Natural killer cell (primary cell): ENCODE measurements around the gene ZNF536. TPM values are rescaled to one million over a fixed set of nuclear protein-coding genes. Genes with fewer than 3 reads are reported as not detected.

Experiments used
- ATAC-seq, 3 donors: fragments of 150-1000 bp in 2 of 3; fragments of 200-7000 bp in 1 of 3; cut with Tn5 transposase; 1 replicate in 1 of 3; 2 replicates in 2 of 3; pipeline ENCODE4 v1.10.0; 2021; ENCODE audit warnings: mild to moderate bottlenecking in 2 of 3, moderate library complexity in 2 of 3
- DNase-seq, 2 donors: peaks; one replicate each; pipeline versions ENCODE4 v3.0.0 to v3.0.0-alpha.2; 2013 to 2021; ENCODE audit warnings: mixed read lengths in 1 of 2
- H3K27ac ChIP-seq: one replicate; pipeline ENCODE4 v1.5.1; 2013; ENCODE audit warnings: mild to moderate bottlenecking, low read length
- H3K27me3 ChIP-seq: one replicate; pipeline ENCODE4 v1.6.1; 2013; ENCODE audit warnings: low read length; ENCODE audit not compliant: control insufficient read depth, insufficient read depth
- H3K36me3 ChIP-seq: one replicate; pipeline ENCODE4 v1.6.1; 2013; ENCODE audit warnings: low read length; ENCODE audit not compliant: control insufficient read depth, insufficient read depth
- H3K4me1 ChIP-seq: one replicate; pipeline ENCODE4 v1.6.1; 2013; ENCODE audit warnings: low read length; ENCODE audit not compliant: control insufficient read depth, insufficient read depth
- H3K4me3 ChIP-seq: one replicate; pipeline ENCODE4 v1.5.1; 2013; ENCODE audit warnings: low read length
- H3K9me3 ChIP-seq: one replicate; pipeline ENCODE4 v1.6.1; 2013; ENCODE audit warnings: low read length; ENCODE audit not compliant: control insufficient read depth, insufficient read depth
- H3K27ac Mint-ChIP-seq, 2 donors: one replicate each; pipeline ENCODE4 v1.8.0; 2022; ENCODE audit warnings: mild to moderate bottlenecking in 2 of 2, mixed read lengths in 2 of 2, moderate library complexity in 1 of 2
- H3K27me3 Mint-ChIP-seq, 2 donors: one replicate each; pipeline ENCODE4 v1.8.0; 2022; ENCODE audit warnings: low read depth in 2 of 2, mixed read lengths in 2 of 2
- H3K36me3 Mint-ChIP-seq: one replicate; pipeline ENCODE4 v1.8.0; 2022; ENCODE audit warnings: mixed read lengths
- H3K4me1 Mint-ChIP-seq, 2 donors: one replicate each; pipeline ENCODE4 v1.8.0; 2022; ENCODE audit warnings: mixed read lengths in 2 of 2
- H3K4me3 Mint-ChIP-seq: one replicate; pipeline ENCODE4 v1.8.0; 2022; ENCODE audit warnings: mild to moderate bottlenecking, moderate library complexity, mixed read lengths
- H3K9me3 Mint-ChIP-seq, 2 donors: one replicate each; pipeline ENCODE4 v1.8.0; 2022; ENCODE audit warnings: mixed read lengths in 2 of 2
- WGBS: methylation state at CpG from one replicate; pipeline ENCODE4 v1.1.7; 2013; ENCODE audit warnings: missing lambda C conversion rate; ENCODE audit not compliant: insufficient coverage; 5-methylcytosine and 5-hydroxymethylcytosine counted together
- intact Hi-C: fragments of 100-400 bp; cut with micrococcal nuclease; formaldehyde crosslinking; loops from one replicate; pipeline ENCODE4 v1.14.2; 2022
- total RNA-seq, 4 donors: library from RNA; stranded (reverse); fragments of 120-200 nt in 1 of 4; gene quantifications; one replicate each; pipeline versions ENCODE4 v1.2.3 to v1.2.4, GENCODE V29; 2013 to 2022
- TF ChIP-seq, protein P1 (sequence below): fragments of 200-600 bp; IDR thresholded peaks from one replicate; pipeline ENCODE4 v1.8.0; 2022; ENCODE audit warnings: antibody characterized with exemption

Gene ZNF536
- total RNA-seq, 3 donors from 2014 or later (not counting 1 experiment from before 2014, with no cell fraction given), result not detected

GRCh38 chr19:30516111-30516510, 143.9 kb downstream of the ZNF536 start:
- no peaks in the 10 kb centered on the region for H3K4me1 ChIP-seq
- Mint-ChIP-seq H3K9me3 (no peaks in the 10 kb centered on the region), H3K27ac (no peak overlapping the region), H3K4me1 (no peaks in the 10 kb centered on the region), H3K36me3 (no peaks in the 10 kb centered on the region), H3K4me3 (no peak overlapping the region), H3K27me3 (peaks cover 5 to 11% of the 10 kb centered on the region in 2 donors)
- intact Hi-C loops, result no loop called here
- WGBS, result 87% methylated on average over 6 of the region's 6 CpGs
- H3K27me3 ChIP-seq, result no peaks in the 10 kb centered on the region
- no peaks in the 10 kb centered on the region for H3K36me3 ChIP-seq
- no peak overlapping the region for H3K27ac ChIP-seq
- ATAC-seq (no peak), DNase-seq (no peak)
- H3K4me3 ChIP-seq, result no peak overlapping the region
- H3K9me3 ChIP-seq, result no peaks in the 10 kb centered on the region
- TF ChIP-seq, protein P1, sequence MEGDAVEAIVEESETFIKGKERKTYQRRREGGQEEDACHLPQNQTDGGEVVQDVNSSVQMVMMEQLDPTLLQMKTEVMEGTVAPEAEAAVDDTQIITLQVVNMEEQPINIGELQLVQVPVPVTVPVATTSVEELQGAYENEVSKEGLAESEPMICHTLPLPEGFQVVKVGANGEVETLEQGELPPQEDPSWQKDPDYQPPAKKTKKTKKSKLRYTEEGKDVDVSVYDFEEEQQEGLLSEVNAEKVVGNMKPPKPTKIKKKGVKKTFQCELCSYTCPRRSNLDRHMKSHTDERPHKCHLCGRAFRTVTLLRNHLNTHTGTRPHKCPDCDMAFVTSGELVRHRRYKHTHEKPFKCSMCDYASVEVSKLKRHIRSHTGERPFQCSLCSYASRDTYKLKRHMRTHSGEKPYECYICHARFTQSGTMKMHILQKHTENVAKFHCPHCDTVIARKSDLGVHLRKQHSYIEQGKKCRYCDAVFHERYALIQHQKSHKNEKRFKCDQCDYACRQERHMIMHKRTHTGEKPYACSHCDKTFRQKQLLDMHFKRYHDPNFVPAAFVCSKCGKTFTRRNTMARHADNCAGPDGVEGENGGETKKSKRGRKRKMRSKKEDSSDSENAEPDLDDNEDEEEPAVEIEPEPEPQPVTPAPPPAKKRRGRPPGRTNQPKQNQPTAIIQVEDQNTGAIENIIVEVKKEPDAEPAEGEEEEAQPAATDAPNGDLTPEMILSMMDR, result no peak

GRCh38 chr19:30516531-30516930, 144.3 kb downstream of the ZNF536 start:
- Mint-ChIP-seq H3K27me3 (peaks cover 5 to 11% of the 10 kb centered on the region in 2 donors), H3K27ac (no peak overlapping the region), H3K4me3 (no peak overlapping the region), H3K36me3 (no peaks in the 10 kb centered on the region), H3K9me3 (no peaks in the 10 kb centered on the region), H3K4me1 (no peaks in the 10 kb centered on the region)
- Histone ChIP-seq H3K36me3 (no peaks in the 10 kb centered on the region), H3K4me3 (no peak overlapping the region), H3K27ac (no peak overlapping the region), H3K27me3 (no peaks in the 10 kb centered on the region), H3K9me3 (no peaks in the 10 kb centered on the region), H3K4me1 (no peaks in the 10 kb centered on the region)
- TF ChIP-seq, protein P1, result no peak
- WGBS, result 94% methylated on average over 17 of the region's 17 CpGs
- DNase-seq (no peak), ATAC-seq (no peak)
- intact Hi-C loops, result no loop called here

DNA sequence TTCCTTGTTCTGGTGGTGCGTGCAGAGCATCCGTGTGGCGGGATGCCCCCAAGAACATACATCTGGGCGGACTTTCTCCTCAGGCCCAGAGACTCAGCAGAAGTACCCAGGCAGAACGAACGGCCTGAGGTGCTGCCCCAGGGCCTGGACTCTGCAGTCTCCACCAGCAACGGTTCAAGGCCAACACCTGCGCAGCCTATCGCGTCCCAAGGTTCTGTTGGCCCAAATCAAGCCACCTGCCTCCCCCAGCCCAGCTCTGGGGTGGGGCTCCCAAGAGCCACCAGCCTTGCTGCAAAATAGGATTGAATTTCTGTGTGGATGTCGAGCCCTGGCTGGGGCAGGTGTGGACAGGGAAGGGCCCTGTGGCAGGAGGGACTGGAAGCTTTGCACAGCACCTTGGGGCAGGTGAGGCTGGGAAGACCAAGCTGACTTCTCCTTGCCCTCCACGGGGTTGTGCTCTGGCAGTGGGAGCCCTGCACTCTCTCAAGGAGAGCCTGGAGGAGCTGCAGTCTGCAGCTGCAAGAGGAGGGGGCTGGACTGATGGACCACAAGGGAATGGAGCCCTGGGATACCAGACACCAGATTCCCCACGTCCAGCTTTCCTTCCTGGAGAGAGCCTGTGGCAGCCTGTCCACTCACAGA, 146.9 kb downstream of the ZNF536 start:
- H3K4me1 ChIP-seq, result no peaks in the 10 kb centered on the region
- H3K4me3 ChIP-seq, result no peak overlapping the region
- TF ChIP-seq, protein P1, result no peak
- H3K36me3 ChIP-seq, result no peaks in the 10 kb centered on the region
- H3K9me3 ChIP-seq, result no peaks in the 10 kb centered on the region
- Mint-ChIP-seq H3K4me1 (no peaks in the 10 kb centered on the region), H3K4me3 (no peak overlapping the region), H3K27me3 (peaks cover 5 to 11% of the 10 kb centered on the region in 2 donors), H3K36me3 (no peaks in the 10 kb centered on the region), H3K27ac (no peak overlapping the region), H3K9me3 (no peaks in the 10 kb centered on the region)
- H3K27me3 ChIP-seq, result no peaks in the 10 kb centered on the region
- intact Hi-C loops, result no loop called here
- no peak overlapping the region for H3K27ac ChIP-seq
- DNase-seq (no peak), ATAC-seq (no peak)
- 88% methylated on average over 13 of the region's 13 CpGs for WGBS

GRCh38 chr19:30519607-30520205, 147.5 kb downstream of the ZNF536 start:
- Mint-ChIP-seq H3K27me3 (peaks cover 5 to 11% of the 10 kb centered on the region in 2 donors), H3K4me3 (no peak overlapping the region), H3K36me3 (no peaks in the 10 kb centered on the region), H3K4me1 (no peaks in the 10 kb centered on the region), H3K9me3 (no peaks in the 10 kb centered on the region), H3K27ac (no peak overlapping the region)
- Histone ChIP-seq H3K9me3 (no peaks in the 10 kb centered on the region), H3K36me3 (no peaks in the 10 kb centered on the region), H3K27me3 (no peaks in the 10 kb centered on the region), H3K4me3 (no peak overlapping the region), H3K4me1 (no peaks in the 10 kb centered on the region), H3K27ac (no peak overlapping the region)
- WGBS, result 84% methylated on average over 3 of the region's 3 CpGs
- intact Hi-C loops, result no loop called here
- TF ChIP-seq, protein P1, result no peak
- DNase-seq, result no peak
- no peak for ATAC-seq
